GM21723 (cell line): ENCODE measurements around the gene MARCHF10.
"Not testable (repeated sequence)": the region's sequence is repeated elsewhere in the genome, so short reads cannot be mapped to it uniquely, and the experiment has no call there.

Experiments used
- ATAC-seq: cut with Tn5 transposase; IDR thresholded peaks from one replicate; pipeline ENCODE4 v1.9.1; 2021; ENCODE audit warnings: mild to moderate bottlenecking, moderate library complexity; ENCODE audit not compliant: unreplicated experiment

MARCHF10 gene

DNA sequence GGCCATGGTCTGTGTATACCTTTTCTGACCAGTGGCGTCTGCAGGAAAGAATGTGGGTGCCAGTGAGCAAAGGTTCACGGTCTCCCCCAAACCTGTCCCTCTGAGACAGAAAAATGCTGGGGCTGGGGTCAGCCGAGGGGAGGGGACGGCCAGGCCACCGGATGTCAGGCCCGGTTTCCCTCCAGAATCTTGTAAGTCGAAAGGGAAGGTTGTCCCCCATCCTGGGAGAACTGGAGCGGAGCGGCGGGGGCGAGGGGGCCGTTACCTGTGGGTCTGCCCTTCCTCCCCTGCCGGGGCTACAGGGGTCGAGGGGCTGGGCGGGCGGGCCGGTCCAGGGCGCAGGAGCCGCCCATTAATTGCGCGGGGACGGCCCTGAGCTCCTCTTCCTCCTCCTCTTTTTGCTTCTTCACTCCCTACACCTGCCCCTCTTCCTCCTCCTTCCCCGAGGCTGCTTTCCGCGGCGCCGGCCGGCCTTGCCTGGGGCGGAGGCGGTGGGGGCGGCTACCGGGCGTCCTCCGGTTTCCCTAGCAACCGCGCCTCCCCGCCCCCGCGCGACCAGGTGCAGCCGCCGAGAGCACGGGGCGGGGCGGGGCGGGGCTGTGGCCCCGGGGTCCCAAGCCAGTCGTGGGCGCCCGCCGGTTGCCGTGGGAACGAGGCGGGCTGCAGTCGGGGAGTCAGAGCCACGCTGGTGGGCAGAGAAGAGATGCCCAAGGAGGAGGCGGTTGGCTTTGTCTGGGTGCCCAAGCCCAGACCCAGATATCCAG lies at the start of gene MARCHF10:
Gene MARCHF10, minus strand, starts transcription at position 503 of the 764 bp plus-strand sequence. CDS start 6,579 bp downstream, outside the sequence.
- no peak for ATAC-seq

- ATAC-seq = no peak
Measured at GRCh38 chr17:62857526-62857925, 49.4 kb upstream of the MARCHF10 start.

DNA sequence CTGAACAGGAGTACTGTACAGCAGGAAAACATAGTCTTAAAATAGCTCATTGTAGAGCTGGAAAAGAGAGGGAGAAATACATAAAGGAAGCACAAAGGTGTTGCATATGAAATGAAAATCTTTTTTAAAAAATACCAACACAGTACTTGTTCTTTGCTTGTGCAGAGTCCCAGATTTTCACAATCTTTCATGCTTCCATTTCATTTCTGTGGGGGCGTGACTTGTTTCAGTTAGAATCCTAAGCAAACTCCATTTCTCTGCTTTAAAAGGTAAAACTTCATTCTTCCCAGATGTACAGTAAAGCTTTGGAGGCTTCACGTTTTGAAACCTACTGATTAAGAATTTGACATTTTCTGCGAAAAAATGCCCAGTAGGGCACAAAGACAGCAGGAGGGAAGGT lies 48.5 kb upstream of the MARCHF10 start:
- no peak for ATAC-seq

DNA sequence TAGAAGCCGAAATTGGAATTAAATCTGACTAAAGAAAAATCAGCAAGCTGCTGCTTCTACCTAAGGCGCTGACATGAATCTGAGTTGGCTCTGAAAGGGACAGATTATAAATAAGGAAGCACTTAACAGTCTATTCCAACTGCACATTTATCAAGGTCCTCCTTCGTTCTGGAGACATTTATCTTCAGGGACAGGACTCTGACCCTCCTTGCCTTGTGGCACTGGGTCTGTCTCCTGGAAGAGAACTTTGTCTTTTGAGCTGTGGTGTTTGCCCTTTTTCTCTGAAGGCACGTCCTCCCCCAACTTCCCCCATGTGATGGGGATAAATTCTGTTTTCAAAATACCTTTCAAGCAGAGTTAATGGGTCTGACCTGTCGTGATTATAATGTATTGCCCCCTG lies 47.0 kb upstream of the MARCHF10 start:
- ATAC-seq = no peak

DNA sequence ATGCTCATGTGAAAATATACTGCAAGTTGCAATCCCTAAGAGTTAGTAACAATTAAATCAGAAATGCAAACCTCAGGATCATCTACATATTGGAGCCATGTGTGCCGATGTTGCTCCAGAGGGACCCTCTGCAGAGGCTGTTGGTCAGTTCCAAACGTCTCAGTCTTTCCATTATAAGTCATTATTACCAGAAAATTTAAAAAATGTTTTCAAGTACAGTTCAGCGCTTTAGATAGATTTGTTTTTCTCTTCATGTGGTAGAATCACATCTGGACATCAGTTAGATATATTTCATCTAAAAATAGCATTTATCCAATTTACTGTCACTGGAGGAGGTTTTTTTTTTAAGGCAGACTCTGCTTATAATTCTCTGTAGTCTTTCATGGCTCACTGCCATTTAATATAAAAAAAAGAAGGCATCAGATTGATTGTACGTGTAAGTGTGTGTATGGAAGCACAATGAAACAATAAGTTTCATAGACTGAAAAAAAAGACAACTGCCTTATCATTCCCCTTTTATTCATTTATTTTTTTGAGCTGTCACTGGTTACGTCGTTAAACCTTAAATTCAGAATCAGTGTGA lies 46.1 kb upstream of the MARCHF10 start:
- ATAC-seq = no peak

- no peak for ATAC-seq
Measured at GRCh38 chr17:62852195-62852594, 44.1 kb upstream of the MARCHF10 start.

GRCh38 chr17:62849591-62850415 lies 41.7 kb upstream of the MARCHF10 start:
- not testable (repeated sequence) for ATAC-seq

DNA sequence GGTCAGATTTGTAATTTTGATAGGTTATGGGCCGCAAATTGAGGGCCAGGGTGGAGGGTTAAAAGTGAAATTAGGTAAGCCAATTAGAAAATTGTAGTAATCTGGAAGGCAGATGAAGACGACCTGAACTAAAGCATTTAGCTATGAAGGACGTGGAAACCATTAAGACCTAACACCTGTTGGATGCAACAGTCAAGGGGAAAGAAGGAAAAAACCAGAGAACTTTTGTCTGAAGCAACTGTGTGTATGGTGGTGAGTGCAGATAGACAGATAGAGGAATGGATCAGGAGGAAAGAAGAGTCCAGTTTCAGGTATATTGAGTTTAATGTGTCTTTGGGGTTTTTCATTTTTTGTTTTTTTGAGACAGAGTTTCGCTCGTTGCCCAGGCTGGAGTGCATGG lies 40.2 kb upstream of the MARCHF10 start:
- no peak for ATAC-seq

DNA sequence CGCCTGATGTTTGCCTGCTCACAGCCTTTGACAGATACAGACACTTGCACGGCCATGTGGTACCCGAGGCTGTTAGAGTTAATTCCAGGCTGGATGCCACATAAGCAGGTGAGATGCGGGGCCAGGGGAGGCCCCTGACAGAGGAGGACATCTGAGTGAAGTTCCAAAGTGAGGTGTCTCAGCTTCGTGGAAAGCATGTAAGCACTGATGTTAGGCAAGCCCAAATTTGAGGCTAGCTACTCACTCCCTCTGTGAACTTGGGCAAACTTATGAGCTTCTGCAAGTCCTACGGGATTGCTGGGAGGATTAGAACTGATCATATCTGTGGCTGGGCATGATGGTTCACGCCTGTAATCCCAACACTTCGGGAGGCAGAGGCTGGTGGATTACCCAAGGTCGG lies 39.3 kb upstream of the MARCHF10 start:
- ATAC-seq = no peak

- ATAC-seq = no peak
Measured at GRCh38 chr17:62840871-62841270, 32.8 kb upstream of the MARCHF10 start.

DNA sequence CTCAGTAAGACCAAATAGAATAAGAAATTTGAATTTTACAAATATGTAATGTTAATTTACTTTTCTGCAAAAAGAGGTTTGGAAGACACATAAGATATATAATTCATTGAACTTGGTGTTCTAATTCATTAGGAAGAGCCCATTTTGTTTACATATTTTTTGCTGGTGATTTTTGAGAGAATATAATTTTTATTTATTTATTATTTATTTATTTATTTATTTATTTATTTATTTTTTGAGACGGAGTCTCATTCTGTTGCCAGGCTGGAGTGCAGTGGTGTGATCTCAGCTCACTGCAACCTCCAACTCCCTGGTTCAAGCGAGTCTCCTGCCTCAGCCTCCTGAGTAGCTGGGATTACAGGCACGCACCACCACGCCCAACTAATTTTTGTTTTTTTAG lies 25.7 kb upstream of the MARCHF10 start:
- ATAC-seq = not testable (repeated sequence)

DNA sequence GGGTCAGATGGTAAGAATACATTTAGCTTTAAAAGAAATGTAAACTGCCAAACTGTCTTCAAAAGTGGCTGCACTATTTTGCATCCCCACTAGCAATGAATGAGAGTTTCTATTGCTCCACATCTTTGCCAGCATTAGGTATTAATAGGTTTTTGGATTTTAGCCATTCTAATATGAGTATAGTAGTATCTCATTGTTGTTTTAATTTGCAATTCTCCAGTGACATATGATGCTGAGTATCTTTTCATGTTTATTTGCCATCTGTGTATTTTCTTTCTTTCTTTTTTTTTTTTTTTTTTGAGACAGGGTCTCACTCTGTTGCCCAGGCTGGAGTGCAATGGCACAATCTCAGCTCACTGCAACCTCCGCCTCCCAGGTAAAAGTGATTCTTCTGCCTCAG lies 24.3 kb upstream of the MARCHF10 start:
- no peak for ATAC-seq

DNA sequence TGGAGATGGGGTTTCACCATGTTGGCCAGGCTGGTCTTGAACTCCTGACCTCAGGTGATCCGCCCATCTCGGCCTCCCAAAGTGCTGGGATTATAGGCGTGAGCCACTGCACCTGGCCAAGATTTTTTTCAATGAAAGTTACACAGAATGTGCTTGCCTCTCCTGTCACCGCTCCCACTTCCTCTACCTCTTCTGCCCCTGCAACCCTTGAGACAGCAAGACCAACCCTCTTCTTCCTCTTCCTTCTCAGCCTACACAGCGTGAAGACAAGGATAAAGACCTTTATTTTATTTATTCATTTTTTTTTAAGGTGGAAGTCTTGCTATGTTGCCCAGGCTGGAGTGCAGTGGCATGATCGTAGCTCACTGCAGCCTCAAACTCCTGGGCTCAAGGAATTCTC lies 23.0 kb upstream of the MARCHF10 start:
- ATAC-seq = not testable (repeated sequence)

DNA sequence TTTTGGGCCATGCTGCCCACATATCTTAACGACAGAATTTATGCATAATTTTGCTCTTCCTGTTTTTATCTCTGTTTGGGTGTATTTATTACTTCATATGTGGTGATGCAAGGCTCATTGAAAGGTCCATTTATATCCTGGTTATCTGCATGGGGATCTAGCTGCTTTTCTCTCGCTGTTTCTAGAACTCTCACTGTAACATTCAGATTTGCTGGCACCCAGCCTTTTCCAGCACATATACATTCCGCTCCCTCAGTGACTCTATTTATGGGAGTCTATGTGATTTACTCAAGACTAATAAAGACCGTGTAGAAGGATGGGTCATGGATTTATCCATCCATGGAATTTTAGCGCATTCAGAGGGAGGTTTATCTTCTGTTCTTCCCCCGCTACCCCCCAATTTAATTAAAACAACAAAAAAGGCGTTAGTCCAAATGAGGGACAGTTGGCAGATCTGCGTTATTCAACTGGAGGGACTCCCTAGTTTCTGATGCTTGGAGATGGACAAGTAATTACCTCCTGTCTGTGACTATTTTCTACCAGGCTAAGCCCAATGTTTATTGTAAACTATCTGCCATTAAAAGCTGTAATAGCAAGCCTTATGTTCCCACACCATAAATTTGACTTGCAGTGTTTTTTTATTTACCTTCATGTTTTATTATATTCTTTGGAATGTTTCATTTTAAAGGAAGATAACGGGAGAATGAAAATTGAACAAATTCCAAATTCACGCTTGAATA lies 19.8 kb upstream of the MARCHF10 start:
- ATAC-seq = no peak

DNA sequence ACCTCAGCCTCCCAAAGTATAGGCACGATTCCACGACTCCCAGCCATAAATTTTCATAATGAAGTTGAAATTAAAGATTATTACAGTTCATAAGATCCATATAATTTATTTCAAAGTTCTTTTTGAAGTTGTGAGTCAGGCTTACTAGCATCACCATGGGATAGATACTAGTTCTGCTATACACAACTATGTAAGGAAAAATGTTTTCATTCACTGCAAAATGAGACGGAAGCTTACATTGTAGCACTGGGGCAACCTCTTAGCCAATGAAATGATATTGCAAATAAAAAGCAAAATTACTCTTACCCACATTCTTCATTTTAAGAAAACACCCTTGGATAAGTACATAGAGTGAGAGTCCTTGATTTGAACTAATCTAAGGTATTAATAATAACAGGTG lies 18.8 kb upstream of the MARCHF10 start:
- ATAC-seq = no peak

GRCh38 chr17:62825182-62825581 lies 17.1 kb upstream of the MARCHF10 start:
- no peak for ATAC-seq

GRCh38 chr17:62824290-62825131 lies 16.4 kb upstream of the MARCHF10 start:
- ATAC-seq = no peak

GRCh38 chr17:62823111-62823893 lies 15.2 kb upstream of the MARCHF10 start:
- ATAC-seq = no peak
